Lower leg skin (tissue), 3 donors: ENCODE data around the gene RAB3GAP2.

ENCODE experiments used
- CTCF ChIP-seq, 3 donors: fragments of 450-650 bp; IDR thresholded peaks; one replicate each; pipeline ENCODE4 v1.5.1; 2016; ENCODE audit warnings: antibody characterized with exemption in 3 of 3, mild to moderate bottlenecking in 3 of 3, moderate library complexity in 2 of 3
- POLR2A ChIP-seq, 2 donors: fragments of 450-650 bp; IDR thresholded peaks; one replicate each; pipeline ENCODE4 v1.6.1; 2016 to 2017; ENCODE audit warnings: antibody characterized with exemption in 2 of 2, mild to moderate bottlenecking in 1 of 2, moderate library complexity in 1 of 2

GRCh38 chr1:220221269-220221668 is 51.0 kb downstream of the RAB3GAP2 start:
- TF ChIP-seq CTCF (IDR thresholded peaks at IDR 0.05), result no peak
- no peak for TF ChIP-seq POLR2A (IDR thresholded peaks at IDR 0.05)
